C4-2B (cell line): ENCODE results near the gene RNF213.

Source experiments
- H3K27ac ChIP-seq: fragments of 450-650 bp; 2 replicates; pipeline ENCODE4 v1.5.1; 2017
- ZFX ChIP-seq: fragments of 450-650 bp; IDR thresholded peaks from 2 replicates; pipeline ENCODE4 v1.6.1; 2017
- TF ChIP-seq, protein P1 (sequence below): fragments of 450-650 bp; conservative IDR thresholded peaks from 2 replicates; pipeline ENCODE4 v1.5.1; 2017; ENCODE audit warnings: mild to moderate bottlenecking

The RNF213 gene

GRCh38 chr17:80363518-80364090 lies 103.0 kb downstream of the RNF213 start:
- no peak overlapping the region for H3K27ac ChIP-seq
- TF ChIP-seq ZFX = no peak
- TF ChIP-seq, protein P1, sequence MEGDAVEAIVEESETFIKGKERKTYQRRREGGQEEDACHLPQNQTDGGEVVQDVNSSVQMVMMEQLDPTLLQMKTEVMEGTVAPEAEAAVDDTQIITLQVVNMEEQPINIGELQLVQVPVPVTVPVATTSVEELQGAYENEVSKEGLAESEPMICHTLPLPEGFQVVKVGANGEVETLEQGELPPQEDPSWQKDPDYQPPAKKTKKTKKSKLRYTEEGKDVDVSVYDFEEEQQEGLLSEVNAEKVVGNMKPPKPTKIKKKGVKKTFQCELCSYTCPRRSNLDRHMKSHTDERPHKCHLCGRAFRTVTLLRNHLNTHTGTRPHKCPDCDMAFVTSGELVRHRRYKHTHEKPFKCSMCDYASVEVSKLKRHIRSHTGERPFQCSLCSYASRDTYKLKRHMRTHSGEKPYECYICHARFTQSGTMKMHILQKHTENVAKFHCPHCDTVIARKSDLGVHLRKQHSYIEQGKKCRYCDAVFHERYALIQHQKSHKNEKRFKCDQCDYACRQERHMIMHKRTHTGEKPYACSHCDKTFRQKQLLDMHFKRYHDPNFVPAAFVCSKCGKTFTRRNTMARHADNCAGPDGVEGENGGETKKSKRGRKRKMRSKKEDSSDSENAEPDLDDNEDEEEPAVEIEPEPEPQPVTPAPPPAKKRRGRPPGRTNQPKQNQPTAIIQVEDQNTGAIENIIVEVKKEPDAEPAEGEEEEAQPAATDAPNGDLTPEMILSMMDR = no peak

- H3K27ac ChIP-seq = no peak overlapping the region
- TF ChIP-seq, protein P1 = peak; percentile 62
- TF ChIP-seq ZFX = no peak
These were observed 103.5 kb downstream of the RNF213 start for GRCh38 chr17:80364091-80364691.

DNA sequence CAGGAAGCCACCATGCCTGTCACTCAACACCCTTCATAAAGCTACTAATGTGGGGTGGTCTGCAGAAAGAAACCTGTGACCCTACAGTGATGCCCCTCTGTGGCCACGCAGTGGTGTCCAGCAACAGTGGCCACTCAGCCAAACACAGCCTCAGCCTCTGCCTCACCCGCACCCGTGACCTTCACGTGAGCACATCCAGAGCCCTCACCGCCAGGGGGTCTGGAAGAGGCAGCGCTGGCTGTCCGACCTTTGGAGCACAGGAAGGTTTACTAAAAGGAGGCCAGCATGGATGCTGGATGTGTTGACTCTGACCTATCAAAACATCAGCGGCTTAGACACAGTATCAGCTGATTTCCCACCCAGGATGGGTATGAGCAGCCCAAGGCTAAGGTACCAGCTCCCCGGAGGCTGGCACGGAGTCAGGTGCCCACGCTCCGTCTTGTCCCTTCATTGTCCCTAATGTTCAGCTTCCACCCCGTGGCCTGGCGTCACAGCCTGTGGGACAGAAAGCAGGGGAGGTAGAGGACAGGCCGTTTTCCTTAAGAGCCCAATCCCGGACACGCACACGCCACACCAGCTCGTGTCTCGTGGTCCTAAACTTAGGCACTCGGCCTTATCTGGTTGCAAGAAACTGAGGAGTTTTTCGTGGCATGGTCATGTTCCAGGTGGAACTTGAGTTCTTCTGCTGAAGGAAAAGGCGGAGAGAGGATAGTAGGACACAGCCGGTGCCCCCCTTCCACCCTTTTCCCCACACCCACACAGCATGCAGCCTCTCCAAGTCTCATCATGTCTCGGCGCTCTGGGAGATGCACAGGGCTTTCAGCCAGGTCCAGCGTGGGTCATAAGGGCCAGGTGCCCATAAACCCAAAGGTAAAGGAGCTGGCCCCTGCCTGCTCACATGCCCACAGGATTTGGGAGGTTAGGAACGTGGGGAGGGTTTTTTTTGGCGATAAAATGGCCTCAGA lies 104.6 kb downstream of the RNF213 start:
- TF ChIP-seq, protein P1 = no peak
- TF ChIP-seq ZFX = no peak
- H3K27ac ChIP-seq = no peak overlapping the region

GRCh38 chr17:80365983-80366382 lies 105.3 kb downstream of the RNF213 start:
- TF ChIP-seq, protein P1 = no peak
- H3K27ac ChIP-seq = no peak overlapping the region

DNA sequence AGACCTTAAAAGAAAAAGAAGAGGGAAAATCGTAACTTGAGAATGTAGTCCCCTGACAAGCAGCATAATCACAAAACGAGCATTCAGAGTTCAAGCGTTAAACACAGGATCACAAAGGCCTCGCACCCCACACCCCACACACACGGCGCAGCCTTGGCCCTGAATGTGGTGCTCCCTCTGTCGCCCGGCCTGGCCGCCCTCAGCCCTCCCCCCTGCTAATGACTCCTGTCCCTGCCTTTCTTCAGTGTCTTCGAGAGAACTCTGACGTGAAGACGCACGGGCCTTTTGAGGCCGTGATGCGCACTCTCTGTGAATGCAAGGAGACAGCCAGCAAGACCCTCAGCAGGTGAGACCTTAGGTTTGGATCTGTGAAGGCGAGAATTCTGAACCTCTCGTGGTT lies 106.9 kb downstream of the RNF213 start:
- TF ChIP-seq, protein P1 = no peak
- no peak for TF ChIP-seq ZFX
- no peak overlapping the region for H3K27ac ChIP-seq

DNA sequence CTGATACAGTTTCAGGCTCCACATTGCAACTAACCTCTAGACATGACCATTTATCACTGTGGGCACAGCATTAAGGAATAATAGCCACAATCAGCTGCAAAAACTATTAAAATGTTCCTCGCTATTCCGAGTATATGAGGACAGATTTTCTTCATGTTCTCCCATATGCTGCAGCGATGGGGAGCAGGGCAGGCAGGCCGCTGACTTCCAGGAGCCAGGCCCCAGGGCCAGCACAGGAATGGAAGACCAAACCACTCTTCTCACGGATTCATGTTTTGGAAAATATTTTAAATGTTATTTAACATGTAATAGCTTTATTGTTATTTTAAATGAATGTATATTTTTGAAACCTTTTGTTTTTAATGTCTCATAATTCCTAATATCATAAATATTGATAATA lies 110.5 kb downstream of the RNF213 start:
- H3K27ac ChIP-seq = no peak overlapping the region
- TF ChIP-seq, protein P1 = no peak
- TF ChIP-seq ZFX = no peak

- TF ChIP-seq ZFX = no peak
- no peak overlapping the region for H3K27ac ChIP-seq
These were observed 111.8 kb downstream of the RNF213 start for GRCh38 chr17:80372456-80372855.
